NB4 (cell line): ENCODE data around the gene ADGRG1.
A peak's percentile ranks its signal among the peaks of the same experiment; 100 is the strongest.

Experiments
- DNase-seq: peaks from one replicate; pipeline ENCODE4 v3.0.0; 2010; ENCODE audit warnings: low read depth
- H3K4me3 ChIP-seq: one replicate; pipeline ENCODE4 v1.5.1; 2011; ENCODE audit warnings: mild to moderate bottlenecking, low read depth, low read length, moderate library complexity
- CTCF ChIP-seq: IDR thresholded peaks from one replicate; pipeline ENCODE4 v1.5.1; 2012; ENCODE audit warnings: low read depth, low read length
- MAX ChIP-seq: IDR thresholded peaks from 2 replicates; pipeline ENCODE4 v1.6.1; 2011; ENCODE audit warnings: low read depth, low read length
- MYC ChIP-seq: IDR thresholded peaks from 2 replicates; pipeline ENCODE4 v1.6.1; 2011; ENCODE audit warnings: low read depth, low read length
- POLR2A ChIP-seq: IDR thresholded peaks from 2 replicates; pipeline ENCODE4 v1.6.1; 2011; ENCODE audit warnings: mild to moderate bottlenecking; ENCODE audit not compliant: insufficient read length; ENCODE audit errors: extremely low read depth

Gene ADGRG1

GRCh38 chr16:57616241-57616640 is 12.2 kb upstream of the ADGRG1 start:
- no peak for TF ChIP-seq MYC
- TF ChIP-seq CTCF: no peak
- no peak overlapping the region for H3K4me3 ChIP-seq
- DNase-seq: no peak

GRCh38 chr16:57616876-57617275 is 11.6 kb upstream of the ADGRG1 start:
- peak; percentile 69 for DNase-seq

GRCh38 chr16:57617604-57618111 is 10.8 kb upstream of the ADGRG1 start:
- TF ChIP-seq MYC (no peak), MAX (no peak), POLR2A (no peak), CTCF (no peak)
- peak; percentile 23 for DNase-seq
- H3K4me3 ChIP-seq: no peak overlapping the region

More at GRCh38 chr16:57616876-57617275, 11.6 kb upstream of the ADGRG1 start:
- TF ChIP-seq MYC (no peak), CTCF (no peak), MAX (no peak), POLR2A (no peak)
- H3K4me3 ChIP-seq: no peak overlapping the region

GRCh38 chr16:57618296-57619132 is 9.9 kb upstream of the ADGRG1 start:
- DNase-seq: no peak
- TF ChIP-seq POLR2A: no peak
- TF ChIP-seq CTCF: no peak
- no peak for TF ChIP-seq MYC
- no peak for TF ChIP-seq MAX
- no peak overlapping the region for H3K4me3 ChIP-seq

GRCh38 chr16:57619133-57619605 is 9.3 kb upstream of the ADGRG1 start:
- H3K4me3 ChIP-seq: no peak overlapping the region
- no peak for DNase-seq
- TF ChIP-seq MAX: no peak
- TF ChIP-seq CTCF: no peak
